Kidney epithelial cell (primary cell): Measurements from ENCODE around the gene CDK14. TPM values are rescaled to one million over a fixed set of nuclear protein-coding genes. Genes with fewer than 3 reads are reported as not detected.

ENCODE experiments used
- DNase-seq: peaks from one replicate; pipeline ENCODE4 v3.0.0-alpha.2; 2010; ENCODE audit warnings: low read depth
- H3K27me3 ChIP-seq: 2 replicates; pipeline ENCODE4 v1.6.0; 2011; ENCODE audit warnings: low read length; ENCODE audit not compliant: control insufficient read depth, insufficient read depth
- H3K36me3 ChIP-seq: 2 replicates; pipeline ENCODE4 v1.5.1; 2011; ENCODE audit warnings: low read length; ENCODE audit not compliant: control insufficient read depth, insufficient read depth
- H3K4me3 ChIP-seq: 2 replicates; pipeline ENCODE4 v1.5.1; 2011; ENCODE audit warnings: low read depth, mild to moderate bottlenecking, control low read depth, low read length
- total RNA-seq: library from RNA; depleted of rRNA; stranded (reverse); fragments of >200 nt; gene quantifications from 2 replicates; pipeline ENCODE4 v1.2.3, GENCODE V29; 2015
- TF ChIP-seq, protein P1 (sequence below): IDR thresholded peaks from 2 replicates; pipeline ENCODE4 v1.5.1; 2011; ENCODE audit warnings: mild to moderate bottlenecking, moderate library complexity, low read length, control low read depth, inconsistent platforms; ENCODE audit not compliant: insufficient read depth, poor library complexity, severe bottlenecking

CDK14 gene
- total RNA-seq, 1 donor from 2014 or later, result 18.2 TPM

DNA sequence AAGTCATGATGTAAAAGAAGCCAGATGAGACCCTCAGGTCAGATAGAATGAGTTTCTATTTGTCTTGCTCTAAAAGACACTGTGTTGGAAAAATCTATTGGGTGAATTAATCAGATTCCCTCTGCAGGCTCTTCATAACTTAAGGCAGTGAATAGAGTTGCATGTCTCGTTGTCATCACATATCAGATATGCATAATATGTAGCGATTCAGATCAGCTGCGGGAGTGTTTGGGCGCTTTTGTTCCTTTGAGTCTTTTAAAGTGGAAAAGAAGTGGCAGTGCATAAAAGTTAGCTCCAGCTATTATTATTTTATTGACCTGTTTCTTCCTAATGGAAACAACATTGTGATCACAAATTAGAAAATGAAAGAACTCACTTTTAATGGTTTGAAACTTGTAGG lies 84.4 kb downstream of the CDK14 start:
- no peak for DNase-seq
- TF ChIP-seq, protein P1, sequence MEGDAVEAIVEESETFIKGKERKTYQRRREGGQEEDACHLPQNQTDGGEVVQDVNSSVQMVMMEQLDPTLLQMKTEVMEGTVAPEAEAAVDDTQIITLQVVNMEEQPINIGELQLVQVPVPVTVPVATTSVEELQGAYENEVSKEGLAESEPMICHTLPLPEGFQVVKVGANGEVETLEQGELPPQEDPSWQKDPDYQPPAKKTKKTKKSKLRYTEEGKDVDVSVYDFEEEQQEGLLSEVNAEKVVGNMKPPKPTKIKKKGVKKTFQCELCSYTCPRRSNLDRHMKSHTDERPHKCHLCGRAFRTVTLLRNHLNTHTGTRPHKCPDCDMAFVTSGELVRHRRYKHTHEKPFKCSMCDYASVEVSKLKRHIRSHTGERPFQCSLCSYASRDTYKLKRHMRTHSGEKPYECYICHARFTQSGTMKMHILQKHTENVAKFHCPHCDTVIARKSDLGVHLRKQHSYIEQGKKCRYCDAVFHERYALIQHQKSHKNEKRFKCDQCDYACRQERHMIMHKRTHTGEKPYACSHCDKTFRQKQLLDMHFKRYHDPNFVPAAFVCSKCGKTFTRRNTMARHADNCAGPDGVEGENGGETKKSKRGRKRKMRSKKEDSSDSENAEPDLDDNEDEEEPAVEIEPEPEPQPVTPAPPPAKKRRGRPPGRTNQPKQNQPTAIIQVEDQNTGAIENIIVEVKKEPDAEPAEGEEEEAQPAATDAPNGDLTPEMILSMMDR, result no peak

DNA sequence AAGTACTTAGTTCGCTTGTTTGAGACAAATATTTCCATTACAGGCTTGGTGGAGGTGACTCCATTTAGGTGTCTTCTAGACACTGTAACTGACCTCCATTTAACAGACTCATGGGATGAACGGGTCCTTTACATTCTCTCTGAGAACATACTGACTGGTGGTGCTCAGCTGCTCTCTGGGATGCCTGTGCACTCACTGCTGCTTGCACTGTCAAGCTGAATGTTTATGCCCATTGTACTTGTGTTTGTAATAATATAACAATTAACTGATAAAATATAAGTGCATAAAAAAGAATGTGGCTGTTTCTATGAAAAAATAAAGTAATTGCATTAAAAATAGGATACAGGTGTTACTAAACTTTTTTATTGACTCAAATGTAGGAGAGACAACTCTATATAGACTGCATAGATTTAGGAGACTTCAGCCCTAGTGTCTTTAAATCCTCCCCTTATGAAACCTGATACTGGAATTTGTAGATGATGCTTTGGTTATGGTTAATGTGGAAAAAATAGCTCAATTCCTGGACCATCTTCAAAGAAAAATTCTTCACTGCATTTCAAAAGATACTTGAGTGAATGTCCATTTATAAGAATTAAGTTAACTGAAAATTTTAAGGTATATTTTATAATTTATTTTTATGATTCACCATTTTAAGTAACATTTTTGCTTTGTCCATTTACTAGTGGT lies 85.4 kb downstream of the CDK14 start:
- TF ChIP-seq, protein P1, result no peak
- Histone ChIP-seq H3K27me3 (no peaks in the 10 kb centered on the region), H3K36me3 (no peaks in the 10 kb centered on the region), H3K4me3 (no peak overlapping the region)
- no peak for DNase-seq

More for the DNA sequence above, 84.4 kb downstream of the CDK14 start:
- Histone ChIP-seq H3K27me3 (no peaks in the 10 kb centered on the region), H3K4me3 (no peak overlapping the region), H3K36me3 (no peaks in the 10 kb centered on the region)

DNA sequence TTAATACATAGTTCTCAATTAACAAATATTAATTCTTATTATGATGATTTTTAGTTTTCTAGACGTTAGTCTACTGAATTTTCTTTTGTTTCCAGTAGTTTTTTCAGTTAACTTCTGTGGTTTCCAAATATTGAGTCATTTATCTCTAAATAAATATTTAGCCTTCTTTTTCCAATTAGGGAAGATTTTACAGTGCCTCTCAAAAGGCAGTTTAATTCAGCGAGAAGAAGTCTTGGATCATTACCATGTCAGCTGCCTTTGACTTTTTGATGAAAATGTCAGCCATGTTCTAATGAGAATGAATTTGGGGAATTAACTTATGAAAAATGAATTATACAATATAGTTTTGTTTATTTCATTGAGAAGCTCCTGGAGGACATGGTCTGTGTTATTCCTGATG lies 90.0 kb downstream of the CDK14 start:
- no peak overlapping the region for H3K4me3 ChIP-seq
- no peaks in the 10 kb centered on the region for H3K27me3 ChIP-seq

DNA sequence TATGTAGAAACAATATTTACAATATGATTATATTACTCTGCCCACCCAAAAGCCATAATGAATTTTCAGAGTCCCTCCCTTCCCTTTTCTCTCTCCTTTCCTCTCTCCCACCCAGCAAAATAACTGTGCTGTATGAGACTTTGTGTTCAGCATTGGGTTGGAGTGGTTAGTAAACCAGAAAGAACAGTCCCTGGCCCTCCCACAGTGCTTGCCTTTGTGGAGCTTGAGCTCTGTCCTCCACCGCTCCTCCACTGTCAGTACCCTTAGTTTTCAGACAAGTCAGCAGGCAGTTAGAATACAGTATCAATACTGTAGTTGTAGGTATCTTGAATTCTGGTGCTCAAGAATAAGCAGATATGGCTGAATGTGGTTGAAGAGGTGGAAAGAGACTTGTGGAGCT lies 92.7 kb downstream of the CDK14 start:
- no peak for DNase-seq
- H3K27me3 ChIP-seq, result no peaks in the 10 kb centered on the region
- no peak overlapping the region for H3K4me3 ChIP-seq
- H3K36me3 ChIP-seq, result no peaks in the 10 kb centered on the region
- TF ChIP-seq, protein P1, result no peak

More for the DNA sequence above, 90.0 kb downstream of the CDK14 start:
- no peak for DNase-seq
- no peaks in the 10 kb centered on the region for H3K36me3 ChIP-seq
- TF ChIP-seq, protein P1, result no peak

DNA sequence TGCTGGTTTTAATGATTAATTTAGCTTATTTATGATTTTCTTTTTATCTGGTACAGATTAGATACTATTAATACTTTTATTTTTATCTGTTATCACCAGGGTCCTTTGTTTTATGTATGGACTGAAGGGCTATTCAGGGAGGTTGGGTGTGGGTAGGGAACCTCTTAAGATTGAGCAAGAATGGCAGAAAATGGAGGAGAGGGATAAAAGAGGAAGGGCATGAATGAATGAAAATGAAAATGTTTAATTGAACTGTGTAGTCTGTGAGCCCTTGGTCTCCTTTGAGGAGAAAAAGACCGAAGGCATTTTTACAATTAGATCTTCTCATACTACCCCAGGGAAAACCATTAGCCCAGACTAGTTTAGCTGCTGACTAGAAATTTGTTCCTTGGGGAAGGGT lies 93.1 kb downstream of the CDK14 start:
- no peak for DNase-seq
- TF ChIP-seq, protein P1, result no peak
- Histone ChIP-seq H3K36me3 (no peaks in the 10 kb centered on the region), H3K4me3 (no peak overlapping the region), H3K27me3 (no peaks in the 10 kb centered on the region)
